Heart left ventricle (tissue), 13 donors: ENCODE results near the gene VASN.

Source experiments
- CTCF ChIP-seq, 12 donors: fragments of 200-600 bp; sonication (generic) in 4 of 12; IDR thresholded peaks; one replicate each; pipeline versions ENCODE4 v1.5.0 to v1.8.0; 2018 to 2022; ENCODE audit warnings: antibody characterized with exemption in 12 of 12, mild to moderate bottlenecking in 5 of 12
- POLR2A ChIP-seq, 2 donors: fragments of 450-650 bp; IDR thresholded peaks; one replicate each; pipeline ENCODE4 v1.6.1; 2017; ENCODE audit warnings: antibody characterized with exemption in 2 of 2, mild to moderate bottlenecking in 2 of 2, moderate library complexity in 2 of 2
- donor health status: ischemic (EF 13 %, LVEDD 7.1; RV severe dilation, severe dysfunction).
- donor health status: DM: no; HTN: yes; CAD: no.
- donor health status: DM: no; HTN: no; CAD: no.
- donor health status: ischemic (EF 25% LVEDD 6.9; RV normal size, moderate dysfunction).
- donor health status: ischemic (EF 25% LVEDD 5.7; RV mildly dilated, moderate dysfunction).
- donor health status: ischemic (EF 35%, LVEDD 5.7; RV mildly dilated, moderate dysfunction).
- donor health status: nonischemic (EF 11% LVEDD 7.7; RV severe dilation, severe dysfunction).
- donor health status: DM: yes; HTN: yes; CAD: no.
- donor health status: PGD.
- donor health status: ischemic (EF 29% LVEDD 5.4; RV normal size, mild dysfunction).
- donor health status: nonischemic (EF 23%, LVEDD 6.1; RV moderate dilation, normal function).

DNA sequence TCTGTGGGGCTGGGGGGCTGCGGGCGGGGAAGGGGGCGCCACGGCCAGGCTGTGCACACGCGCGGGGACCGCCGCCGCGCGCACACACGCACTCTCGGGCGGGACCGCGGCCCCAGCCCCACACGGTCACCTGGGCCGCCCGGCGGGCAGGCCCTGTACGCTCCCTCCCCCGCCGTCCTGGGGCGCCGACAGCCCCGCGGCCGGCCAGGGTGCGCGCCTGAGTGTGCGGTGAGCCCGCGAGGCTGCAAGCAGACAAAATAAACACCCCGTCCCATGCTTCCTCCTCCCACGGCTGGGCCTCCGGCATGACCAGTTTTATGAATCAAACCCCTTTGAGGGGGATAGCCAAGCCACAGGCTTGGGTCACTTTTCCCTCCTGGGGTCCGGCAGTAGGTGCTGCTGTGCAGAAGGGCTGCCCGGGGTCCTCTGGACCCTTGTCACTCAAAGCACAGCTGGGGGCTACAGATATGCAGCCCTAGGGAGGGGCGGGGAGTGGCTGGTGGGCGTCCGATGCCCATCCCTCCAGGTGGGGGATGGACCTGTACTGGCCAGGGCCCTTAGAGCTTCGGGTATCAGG is 441 bp downstream of the VASN start:
- TF ChIP-seq CTCF (IDR thresholded peaks at IDR 0.05) (no peak), POLR2A (IDR thresholded peaks at IDR 0.05) (no peak)
